Omental fat pad (tissue), 4 donors: ENCODE measurements around the gene XIAP. TPM values are rescaled to one million over a fixed set of nuclear protein-coding genes. Genes with fewer than 3 reads are reported as not detected.
A peak's percentile ranks its signal among the peaks of the same experiment; 100 is the strongest.
"Not testable (repeated sequence)": the region's sequence is repeated elsewhere in the genome, so short reads cannot be mapped to it uniquely, and the experiment has no call there.

ENCODE experiments used
- ATAC-seq: fragments of 150-250 bp; one replicate; pipeline ENCODE4 v1.9.1; 2016; ENCODE audit warnings: mild to moderate bottlenecking, moderate library complexity; ENCODE audit not compliant: low FRiP score
- DNase-seq: peaks from one replicate; pipeline ENCODE4 v3.0.0-alpha.2; 2019; ENCODE audit warnings: low spot score
- CTCF ChIP-seq, 3 donors: fragments of 450-650 bp; IDR thresholded peaks; one replicate each; pipeline ENCODE4 v1.5.1; 2016 to 2017; ENCODE audit warnings: antibody characterized with exemption in 3 of 3, mild to moderate bottlenecking in 3 of 3, moderate library complexity in 2 of 3
- total RNA-seq, 4 donors: library from RNA; depleted of rRNA; stranded (reverse); fragments of >200 nt; gene quantifications; one replicate each; pipeline ENCODE4 v1.1.0, GENCODE V29; 2016

XIAP gene
- total RNA-seq, result 10 to 100 TPM; 22.5 to 35.8 (median 24.9) TPM

- peak; percentile 36 for DNase-seq
- ATAC-seq, result peak; percentile 89
- TF ChIP-seq CTCF (IDR thresholded peaks at IDR 0.05), result no peak
Observed at GRCh38 chrX:123859846-123860838, at the start of gene XIAP. TSS of gene XIAP (plus strand) at chrX:123860053. CDS start at chrX:123885663, 25,610 bp downstream.

DNA sequence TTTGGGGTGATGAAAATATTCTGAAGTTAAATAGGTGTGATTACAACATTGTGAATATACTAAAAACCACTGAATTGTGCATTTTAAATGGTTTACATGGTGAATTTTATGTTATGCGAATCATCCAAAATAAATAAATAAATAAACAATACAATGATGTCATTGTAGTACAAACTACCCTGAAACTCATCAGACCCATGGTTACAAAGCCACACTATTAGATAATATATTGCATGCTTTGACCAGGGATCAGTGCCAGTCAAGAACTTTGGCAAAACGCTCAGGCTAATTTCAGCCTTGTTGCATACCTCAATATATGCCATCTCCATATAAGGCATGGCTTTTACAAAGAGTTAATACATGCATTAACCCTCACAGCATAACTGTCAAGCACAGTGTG is 45.5 kb upstream of the XIAP start:
- no peak for TF ChIP-seq CTCF (IDR thresholded peaks at IDR 0.05)
- ATAC-seq (no peak), DNase-seq (no peak)

DNA sequence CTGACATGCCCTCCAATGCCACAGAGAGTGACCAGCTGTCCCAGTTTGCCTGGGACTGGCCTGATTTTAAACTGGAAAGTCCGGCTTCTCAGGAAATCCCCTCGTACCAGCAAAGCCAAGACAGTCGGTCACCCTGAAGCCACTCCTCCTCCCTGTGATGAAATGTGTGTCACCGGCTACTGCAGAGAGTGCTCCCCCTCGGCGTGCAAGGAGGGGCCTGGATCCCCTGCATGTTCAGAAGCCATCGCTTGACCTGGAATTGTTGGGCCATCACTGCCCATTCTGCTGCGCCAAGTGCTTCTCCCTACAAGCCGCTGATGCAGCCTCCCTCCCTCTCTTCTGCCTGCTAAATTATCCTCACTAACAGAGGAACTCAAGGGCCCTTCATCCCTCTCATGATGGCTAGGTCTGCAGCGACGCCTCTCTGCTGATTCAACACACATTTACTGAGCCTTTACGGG is 44.9 kb upstream of the XIAP start:
- ATAC-seq, DNase-seq: not testable (repeated sequence)

GRCh38 chrX:123817288-123817894 is 42.5 kb upstream of the XIAP start:
- DNase-seq (no peak), ATAC-seq (no peak)
- no peak for TF ChIP-seq CTCF (IDR thresholded peaks at IDR 0.05)

- ATAC-seq (no peak), DNase-seq (no peak)
- no peak for TF ChIP-seq CTCF (IDR thresholded peaks at IDR 0.05)
Observed at GRCh38 chrX:123818243-123818642, 41.6 kb upstream of the XIAP start.

DNA sequence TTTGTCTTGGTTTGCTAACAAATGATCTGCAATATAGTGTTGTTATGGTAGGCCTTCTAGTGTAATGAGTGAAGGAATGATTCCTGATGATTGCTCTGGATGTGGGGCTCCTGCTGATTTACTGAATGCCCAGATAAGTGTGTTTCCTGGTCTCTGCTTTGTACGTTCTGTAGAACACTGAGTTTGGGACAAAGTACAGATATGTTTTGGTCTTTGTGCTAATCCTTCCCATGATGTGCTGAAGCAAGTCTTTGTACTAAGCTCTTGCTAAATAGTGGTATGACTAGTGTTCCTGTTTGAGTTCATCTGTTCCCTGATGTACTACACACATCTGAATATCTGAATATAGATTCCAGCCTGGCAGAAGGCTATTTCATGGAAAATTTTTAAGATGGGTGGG is 36.9 kb upstream of the XIAP start:
- no peak for ATAC-seq
- no peak for DNase-seq
- TF ChIP-seq CTCF (IDR thresholded peaks at IDR 0.05), result no peak

DNA sequence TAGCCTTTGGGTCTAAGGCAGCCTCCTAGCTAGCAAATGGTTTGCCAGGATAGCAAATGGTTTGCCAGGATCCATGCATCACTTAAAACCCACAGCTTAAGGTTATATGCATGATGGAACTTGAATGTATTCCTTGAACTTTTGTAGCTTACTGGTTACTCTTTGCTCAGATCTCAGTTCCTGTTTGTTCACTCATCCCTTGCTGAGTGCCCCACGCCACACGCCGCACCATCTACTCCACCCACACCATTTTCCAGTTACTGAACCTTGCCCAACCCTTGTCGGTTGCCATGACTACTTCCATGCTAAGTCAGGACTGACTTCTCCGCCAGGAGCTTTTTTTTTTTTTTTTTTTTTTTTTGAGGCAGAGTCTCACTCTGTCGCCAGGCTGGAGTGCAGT is 29.5 kb upstream of the XIAP start:
- DNase-seq, result no peak
- no peak for TF ChIP-seq CTCF (IDR thresholded peaks at IDR 0.05)
- ATAC-seq, result no peak
